ENCODE results near the gene EGLN1. TPM values are rescaled to one million over a fixed set of nuclear protein-coding genes. Genes with fewer than 3 reads are reported as not detected.
"Not testable (repeated sequence)": the region's sequence is repeated elsewhere in the genome, so short reads cannot be mapped to it uniquely, and the experiment has no call there.

Gene EGLN1
- total RNA-seq, 1 donor from 2014 or later: 26.3 TPM

DNA sequence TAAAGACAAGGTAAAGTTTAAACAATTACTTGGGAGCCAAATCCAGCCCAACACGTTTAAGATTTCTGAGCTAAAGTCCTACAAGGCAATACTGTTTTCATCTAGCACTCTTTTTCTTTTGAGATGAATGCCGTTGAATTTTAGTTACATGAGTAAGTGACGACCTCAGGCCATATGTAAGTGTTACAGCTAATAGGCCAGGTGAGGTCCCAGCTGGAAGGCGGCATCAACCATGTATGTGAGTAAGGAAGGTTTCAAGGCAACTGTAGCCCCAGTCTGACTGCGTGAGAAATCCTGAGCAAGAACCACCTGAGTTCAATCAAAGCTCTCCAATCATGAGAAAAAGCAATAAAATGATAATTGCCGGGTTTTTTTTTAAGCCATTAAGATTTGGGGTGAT lies 41.5 kb upstream of the EGLN1 start:
- TF ChIP-seq POLR2A (IDR thresholded peaks at IDR 0.05) (no peak), POLR2AphosphoS5 (IDR thresholded peaks at IDR 0.05; ENCODE audit: insufficient read depth in 1 of 2, low read depth in 1 of 2) (no peak)
- TF ChIP-seq, protein P1, sequence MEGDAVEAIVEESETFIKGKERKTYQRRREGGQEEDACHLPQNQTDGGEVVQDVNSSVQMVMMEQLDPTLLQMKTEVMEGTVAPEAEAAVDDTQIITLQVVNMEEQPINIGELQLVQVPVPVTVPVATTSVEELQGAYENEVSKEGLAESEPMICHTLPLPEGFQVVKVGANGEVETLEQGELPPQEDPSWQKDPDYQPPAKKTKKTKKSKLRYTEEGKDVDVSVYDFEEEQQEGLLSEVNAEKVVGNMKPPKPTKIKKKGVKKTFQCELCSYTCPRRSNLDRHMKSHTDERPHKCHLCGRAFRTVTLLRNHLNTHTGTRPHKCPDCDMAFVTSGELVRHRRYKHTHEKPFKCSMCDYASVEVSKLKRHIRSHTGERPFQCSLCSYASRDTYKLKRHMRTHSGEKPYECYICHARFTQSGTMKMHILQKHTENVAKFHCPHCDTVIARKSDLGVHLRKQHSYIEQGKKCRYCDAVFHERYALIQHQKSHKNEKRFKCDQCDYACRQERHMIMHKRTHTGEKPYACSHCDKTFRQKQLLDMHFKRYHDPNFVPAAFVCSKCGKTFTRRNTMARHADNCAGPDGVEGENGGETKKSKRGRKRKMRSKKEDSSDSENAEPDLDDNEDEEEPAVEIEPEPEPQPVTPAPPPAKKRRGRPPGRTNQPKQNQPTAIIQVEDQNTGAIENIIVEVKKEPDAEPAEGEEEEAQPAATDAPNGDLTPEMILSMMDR (IDR thresholded peaks at IDR 0.05): no peak
- intact Hi-C loops (cut with DNase I): no loop called here
- Histone ChIP-seq H3K9me3 (no peaks in the 10 kb centered on the region), H3K4me3 (no peak overlapping the region), H3K36me3 (no peaks in the 10 kb centered on the region), H3K27ac (no peak overlapping the region), H3K4me1 (no peaks in the 10 kb centered on the region), H3K27me3 (no peaks in the 10 kb centered on the region)
- DNase-seq (ENCODE audit: extremely low spot score in 2 of 2): no peak

DNA sequence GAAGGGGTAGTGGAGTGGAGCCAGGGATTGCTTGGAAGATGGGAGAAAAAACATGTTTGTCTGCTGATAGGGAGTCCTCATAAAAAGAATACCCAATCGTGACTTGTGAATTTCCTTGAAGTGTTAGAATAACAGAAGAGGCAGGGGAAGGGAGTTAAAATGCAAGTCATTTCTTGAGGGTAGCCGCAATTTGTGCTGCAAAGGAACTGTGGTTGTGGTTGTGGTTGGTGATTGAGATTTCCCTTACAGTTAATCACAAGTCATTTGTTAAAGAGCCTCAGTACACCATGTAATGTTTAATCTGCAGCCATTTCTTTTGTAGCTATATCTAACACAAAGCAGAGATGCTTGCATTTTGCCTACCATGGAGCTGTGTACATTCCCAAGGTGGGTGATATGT lies 38.5 kb upstream of the EGLN1 start:
- H3K9me3 ChIP-seq: no peaks in the 10 kb centered on the region
- intact Hi-C loops (cut with DNase I): no loop called here
- no peak overlapping the region for H3K27ac ChIP-seq
- no peaks in the 10 kb centered on the region for H3K4me1 ChIP-seq
- H3K36me3 ChIP-seq: no peaks in the 10 kb centered on the region
- no peaks in the 10 kb centered on the region for H3K27me3 ChIP-seq
- TF ChIP-seq POLR2AphosphoS5 (IDR thresholded peaks at IDR 0.05; ENCODE audit: insufficient read depth in 1 of 2, low read depth in 1 of 2): no peak
- TF ChIP-seq, protein P1 (IDR thresholded peaks at IDR 0.05): no peak
- H3K4me3 ChIP-seq: no peak overlapping the region
- DNase-seq (ENCODE audit: extremely low spot score in 2 of 2): no peak

DNA sequence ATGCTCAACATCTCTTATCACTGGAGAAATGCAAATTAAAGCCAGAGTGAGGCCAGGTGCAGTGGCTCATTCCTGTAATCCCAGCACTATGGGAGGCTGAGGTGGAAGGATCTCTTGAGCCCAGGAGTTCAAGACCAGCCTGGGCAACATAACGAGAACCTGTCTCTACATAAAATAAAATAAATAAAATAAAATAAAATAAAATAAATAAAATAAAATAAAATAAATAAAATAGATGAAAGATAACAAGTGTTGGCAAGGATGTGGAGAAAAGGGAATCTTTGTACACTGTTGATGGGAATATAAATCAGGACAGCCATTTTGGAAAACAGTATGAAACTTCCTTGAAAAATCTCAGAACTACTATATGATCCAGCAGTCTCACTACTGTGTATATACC lies 37.4 kb upstream of the EGLN1 start:
- H3K27me3 ChIP-seq; H3K4me1 ChIP-seq; H3K4me3 ChIP-seq; H3K9me3 ChIP-seq; intact Hi-C loops (cut with DNase I); H3K36me3 ChIP-seq; H3K27ac ChIP-seq; DNase-seq (ENCODE audit: extremely low spot score in 2 of 2): not testable (repeated sequence)

DNA sequence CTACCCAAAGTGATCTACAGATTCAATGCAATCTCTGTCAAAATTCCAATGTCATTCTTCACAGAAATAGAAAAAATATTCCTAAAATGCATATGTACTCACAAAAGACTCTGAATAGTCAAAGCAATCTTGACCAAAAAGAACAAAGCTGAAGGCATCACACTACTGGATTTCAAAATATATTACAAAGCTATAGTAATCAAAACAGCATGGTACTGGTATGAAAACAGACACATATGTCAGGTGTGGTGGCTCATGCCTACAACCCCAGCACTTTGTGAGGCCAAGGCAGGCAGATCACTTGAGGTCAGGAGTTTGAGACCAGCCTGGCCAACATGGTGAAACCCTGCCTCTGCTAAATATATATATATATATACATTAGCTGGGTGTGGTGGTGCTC lies 35.9 kb upstream of the EGLN1 start:
- H3K4me3 ChIP-seq; H3K36me3 ChIP-seq; H3K27ac ChIP-seq; H3K4me1 ChIP-seq; H3K27me3 ChIP-seq; H3K9me3 ChIP-seq; intact Hi-C loops (cut with DNase I); DNase-seq (ENCODE audit: extremely low spot score in 2 of 2): not testable (repeated sequence)

DNA sequence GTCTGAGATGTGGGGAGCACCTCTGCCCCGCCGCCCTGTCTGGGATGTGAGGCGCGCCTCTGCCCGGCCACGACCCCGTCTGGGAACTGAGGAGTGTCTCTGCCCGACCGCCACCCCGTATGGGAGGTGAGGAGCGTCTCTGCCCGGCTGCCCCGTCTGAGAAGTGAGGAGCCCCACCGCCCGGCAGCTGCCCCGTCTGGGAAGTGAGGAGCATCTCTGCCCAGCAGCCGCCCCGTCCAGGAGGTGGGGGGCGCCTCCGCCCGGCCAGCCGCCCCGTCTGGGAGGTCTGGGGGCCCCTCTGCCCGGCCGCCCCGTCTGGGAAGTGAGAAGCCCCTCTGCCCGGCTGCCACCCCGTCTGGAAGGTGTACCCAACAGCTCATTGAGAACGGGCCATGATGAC lies 32.0 kb upstream of the EGLN1 start:
- intact Hi-C loops (cut with DNase I): not testable (repeated sequence)

DNA sequence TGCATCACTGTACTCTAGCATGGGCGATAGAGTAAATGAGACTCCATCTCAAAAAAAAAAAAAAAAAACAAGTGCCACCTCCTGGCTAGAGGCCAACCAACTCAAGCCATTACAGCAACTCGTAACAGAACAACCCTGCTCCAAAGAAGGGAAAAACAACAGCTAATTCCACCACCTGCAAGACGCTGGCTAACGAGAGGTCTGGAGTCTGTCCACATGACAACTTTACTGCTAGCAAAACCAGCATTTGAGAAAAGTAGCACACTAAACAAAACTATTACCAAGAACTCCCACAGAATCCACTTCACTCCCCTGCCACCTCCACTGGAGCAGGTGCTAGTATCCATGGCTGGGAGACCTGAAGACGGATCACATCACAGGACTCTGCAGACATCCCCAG lies 24.1 kb upstream of the EGLN1 start:
- intact Hi-C loops (cut with DNase I): no loop called here
- no peak overlapping the region for H3K27ac ChIP-seq

More for the DNA sequence above, 32.0 kb upstream of the EGLN1 start:
- not testable (repeated sequence) for H3K4me1 ChIP-seq; H3K27ac ChIP-seq; H3K4me3 ChIP-seq; DNase-seq (ENCODE audit: extremely low spot score in 2 of 2); H3K27me3 ChIP-seq; H3K9me3 ChIP-seq; H3K36me3 ChIP-seq

More for the DNA sequence above, 24.1 kb upstream of the EGLN1 start:
- no peak for DNase-seq (ENCODE audit: extremely low spot score in 2 of 2)
- TF ChIP-seq POLR2A (IDR thresholded peaks at IDR 0.05) (no peak), POLR2AphosphoS5 (IDR thresholded peaks at IDR 0.05; ENCODE audit: insufficient read depth in 1 of 2, low read depth in 1 of 2) (no peak)
- TF ChIP-seq, protein P1 (IDR thresholded peaks at IDR 0.05): no peak
- Histone ChIP-seq H3K4me1 (no peaks in the 10 kb centered on the region), H3K36me3 (no peaks in the 10 kb centered on the region), H3K4me3 (no peak overlapping the region), H3K27me3 (no peaks in the 10 kb centered on the region), H3K9me3 (no peaks in the 10 kb centered on the region)
